ENCODE data around the gene FMNL2.

DNA sequence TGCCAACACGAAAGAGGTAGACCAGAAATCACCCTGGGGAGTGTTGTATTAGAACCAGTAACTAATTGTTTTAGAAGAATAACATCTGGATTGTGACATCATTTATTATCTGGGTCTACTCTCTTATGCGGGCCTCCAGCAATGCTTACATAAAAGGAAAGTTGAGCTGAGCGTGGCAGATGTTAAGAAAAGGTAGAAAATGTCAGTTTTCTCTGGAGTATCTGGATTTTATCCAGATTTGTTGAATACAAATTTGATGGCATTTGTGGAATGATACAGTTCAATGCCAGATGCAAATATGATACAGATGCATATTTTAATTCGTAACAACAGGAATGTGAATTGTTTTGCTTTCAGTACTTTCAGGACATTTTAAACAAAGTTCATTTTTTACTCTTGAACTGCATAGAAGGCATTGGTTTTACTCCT, 292.0 kb downstream of the FMNL2 start:
- no peak for TF ChIP-seq POLR2A (IDR thresholded peaks at IDR 0.05; ENCODE audit: low read depth, low read length)
- no peak for TF ChIP-seq POLR2AphosphoS5 (IDR thresholded peaks at IDR 0.05; ENCODE audit: low read depth, low read length)
- no peak for TF ChIP-seq PAX5 (IDR thresholded peaks at IDR 0.05; ENCODE audit: insufficient read depth, low read length, severe bottlenecking)
- TF ChIP-seq TAF1 (IDR thresholded peaks at IDR 0.05; ENCODE audit: low read depth, low read length) = no peak
